HG03439 (cell line): ENCODE results near the gene TRIM3.

Experiments used
- ATAC-seq: cut with Tn5 transposase; IDR thresholded peaks from one replicate; pipeline ENCODE4 v1.9.1; 2021; ENCODE audit warnings: mild to moderate bottlenecking, moderate library complexity; ENCODE audit not compliant: unreplicated experiment

The TRIM3 gene

DNA sequence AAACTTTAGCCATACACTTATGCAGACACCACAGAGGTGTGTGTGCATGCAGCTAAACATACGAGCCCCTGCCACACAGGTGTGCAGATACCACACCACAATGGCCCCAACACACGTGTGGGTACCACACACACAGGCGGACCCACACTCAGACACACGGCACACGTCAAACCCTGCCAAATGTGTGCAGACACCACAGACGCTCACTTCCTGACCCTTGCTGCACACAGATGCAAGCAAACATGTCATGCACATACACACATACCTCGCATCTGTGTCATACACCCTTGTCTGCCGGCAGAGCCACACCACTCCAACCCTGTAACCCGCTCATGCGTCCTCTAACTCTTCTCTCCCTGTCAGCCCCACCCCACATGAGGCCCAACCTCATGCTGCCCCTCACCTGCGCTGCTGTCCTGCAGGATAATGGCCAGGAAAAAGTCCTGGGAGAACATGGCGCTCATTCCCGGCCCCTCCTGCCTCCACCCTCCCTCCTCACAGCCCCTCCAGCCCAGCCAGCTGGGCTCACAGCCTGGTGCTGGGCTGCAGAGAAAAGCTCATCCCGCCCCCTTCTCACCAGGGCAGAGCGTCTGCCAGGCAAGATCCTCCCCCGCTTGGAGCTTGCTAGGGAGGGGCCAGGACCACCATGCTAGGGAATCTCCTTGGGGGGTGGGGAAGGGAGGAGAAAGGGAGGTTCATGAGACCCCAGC lies 69.2 kb downstream of the TRIM3 start:
- no peak for ATAC-seq

GRCh38 chr11:6403539-6403938 lies 70.2 kb downstream of the TRIM3 start:
- ATAC-seq: no peak

DNA sequence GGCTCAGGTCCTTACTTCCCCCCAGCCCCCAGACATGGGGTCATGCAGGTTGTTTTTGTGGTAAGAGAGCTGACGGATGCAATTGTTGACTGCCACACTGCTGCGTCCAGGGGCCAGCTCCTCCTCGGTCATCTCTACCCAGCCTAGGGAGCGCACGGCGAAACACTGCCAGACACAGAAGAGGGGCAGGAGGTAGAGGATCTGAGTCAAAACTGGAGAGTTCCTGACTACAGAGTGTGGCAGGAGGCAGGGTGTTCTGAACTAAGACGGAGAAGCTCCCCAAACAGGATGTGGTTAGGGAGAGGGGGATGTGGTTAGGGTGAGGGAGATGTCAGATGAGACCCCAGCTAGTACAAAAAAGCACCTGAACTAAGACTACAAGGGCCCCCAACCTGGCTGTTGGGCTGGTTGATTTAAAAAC lies 71.2 kb downstream of the TRIM3 start:
- peak; percentile 82 for ATAC-seq

DNA sequence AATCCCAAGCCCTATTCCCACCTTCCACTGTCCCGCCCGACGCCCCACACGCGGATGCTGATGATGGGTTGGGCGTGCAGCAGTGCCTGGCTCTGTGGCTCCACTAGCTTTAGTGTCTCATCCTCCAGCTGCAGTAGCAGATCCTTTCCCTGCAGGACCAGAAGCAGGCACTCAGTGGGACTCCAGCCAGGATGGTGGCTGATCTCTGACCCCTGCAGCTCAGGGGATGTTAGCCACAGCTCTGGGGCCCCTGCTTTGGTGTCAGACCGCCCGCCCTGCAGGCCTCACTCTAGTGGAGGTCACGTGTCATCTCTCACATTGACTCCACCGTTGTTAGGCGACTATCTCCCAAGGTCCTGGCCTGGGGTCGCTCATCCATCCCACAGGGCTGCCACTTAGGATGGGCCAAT lies 71.7 kb downstream of the TRIM3 start:
- ATAC-seq: no peak

- no peak for ATAC-seq
These were observed 72.3 kb downstream of the TRIM3 start for GRCh38 chr11:6401464-6401863.

- ATAC-seq: no peak
These were observed 73.1 kb downstream of the TRIM3 start for GRCh38 chr11:6400431-6401345.
